WTC11 (cell line): Measurements from ENCODE around the gene SLC25A11. TPM values are rescaled to one million over a fixed set of nuclear protein-coding genes. Genes with fewer than 3 reads are reported as not detected.

ENCODE experiments used
- ATAC-seq: fragments of 200-7000 bp; cut with Tn5 transposase; 2 replicates; pipeline ENCODE4 v1.10.0; 2021; ENCODE audit warnings: mild to moderate bottlenecking, moderate library complexity
- CTCF ChIA-PET: fragments of 300-600 bp; sonication (Branson Sonifier 250); formaldehyde crosslinking; loops from one replicate; lab custom pipeline; 2021; ENCODE audit warnings: antibody characterized with exemption; lab: Charles Lee
- POLR2A ChIA-PET: fragments of 350-600 bp; sonication (Branson Sonifier 250); formaldehyde crosslinking; loops from one replicate; lab custom pipeline; 2021; ENCODE audit warnings: antibody characterized with exemption; lab: Charles Lee
- DNase-seq: peaks from one replicate; pipeline ENCODE4 v3.0.0; 2021; ENCODE audit warnings: low spot score
- H3K27ac Mint-ChIP-seq: 2 replicates; pipeline ENCODE4 v1.8.0; 2021; ENCODE audit warnings: mixed read lengths
- H3K27me3 Mint-ChIP-seq: 2 replicates; pipeline ENCODE4 v1.8.0; 2021; ENCODE audit warnings: low read depth, mild to moderate bottlenecking, moderate library complexity, mixed read lengths
- H3K36me3 Mint-ChIP-seq: 2 replicates; pipeline ENCODE4 v1.8.0; 2021; ENCODE audit warnings: mixed read lengths
- H3K4me1 Mint-ChIP-seq: 2 replicates; pipeline ENCODE4 v1.8.0; 2022; ENCODE audit warnings: mixed read lengths
- H3K4me3 Mint-ChIP-seq: 2 replicates; pipeline ENCODE4 v1.8.0; 2021; ENCODE audit warnings: mild to moderate bottlenecking, moderate library complexity, mixed read lengths
- H3K9me3 Mint-ChIP-seq: 2 replicates; pipeline ENCODE4 v1.8.0; 2021; ENCODE audit warnings: mixed read lengths
- ARID4B ChIP-seq: sonication (generic); formaldehyde crosslinking; IDR thresholded peaks from 2 replicates; pipeline ENCODE4 v1.8.0; 2023; ENCODE audit warnings: missing genetic modification reagents, mild to moderate bottlenecking, borderline replicate concordance
- ATF1 ChIP-seq: sonication (generic); formaldehyde crosslinking; IDR thresholded peaks from 2 replicates; pipeline ENCODE4 v1.8.1; 2023; ENCODE audit warnings: mild to moderate bottlenecking, moderate library complexity, missing genetic modification reagents
- EMX1 ChIP-seq: fragments of 250-450 bp; sonication (Bioruptor Pico); IDR thresholded peaks from 2 replicates; pipeline ENCODE4 v1.8.0; 2021; ENCODE audit warnings: mild to moderate bottlenecking
- ESRRA ChIP-seq: sonication (generic); formaldehyde crosslinking; IDR thresholded peaks from 2 replicates; pipeline ENCODE4 v1.8.1; 2022; ENCODE audit warnings: mild to moderate bottlenecking, missing genetic modification reagents, borderline replicate concordance
- FOXJ3 ChIP-seq: sonication (generic); formaldehyde crosslinking; IDR thresholded peaks from 2 replicates; pipeline ENCODE4 v1.9.0; 2021; ENCODE audit warnings: missing genetic modification reagents, mild to moderate bottlenecking, borderline replicate concordance
- GABPB1 ChIP-seq: sonication (generic); formaldehyde crosslinking; IDR thresholded peaks from 2 replicates; pipeline ENCODE4 v1.8.1; 2023; ENCODE audit warnings: mild to moderate bottlenecking, missing genetic modification reagents
- HMGA2 ChIP-seq: fragments of 250-450 bp; sonication (Bioruptor Pico); IDR thresholded peaks from 2 replicates; pipeline ENCODE4 v1.4.0; 2021; ENCODE audit warnings: mild to moderate bottlenecking, moderate library complexity
- HMGXB4 ChIP-seq: sonication (generic); formaldehyde crosslinking; IDR thresholded peaks from 2 replicates; pipeline ENCODE4 v1.8.1; 2023; ENCODE audit warnings: mild to moderate bottlenecking, moderate library complexity, missing genetic modification reagents
- MXD4 ChIP-seq: fragments of 250-450 bp; sonication (Bioruptor Pico); IDR thresholded peaks from 2 replicates; pipeline ENCODE4 v1.8.0; 2021; ENCODE audit warnings: mild to moderate bottlenecking, moderate library complexity, borderline replicate concordance
- NFATC4 ChIP-seq: fragments of 250-450 bp; sonication (Bioruptor Pico); IDR thresholded peaks from 2 replicates; pipeline ENCODE4 v1.9.0; 2021; ENCODE audit warnings: mild to moderate bottlenecking
- NR2C2 ChIP-seq: sonication (generic); formaldehyde crosslinking; IDR thresholded peaks from 2 replicates; pipeline ENCODE4 v1.8.0; 2022; ENCODE audit warnings: mild to moderate bottlenecking, missing genetic modification reagents
- NR3C1 ChIP-seq: sonication (generic); formaldehyde crosslinking; conservative IDR thresholded peaks from 2 replicates; pipeline ENCODE4 v1.8.1; 2023; ENCODE audit warnings: low read depth, mild to moderate bottlenecking, missing genetic modification reagents
- TEAD1 ChIP-seq: sonication (generic); formaldehyde crosslinking; IDR thresholded peaks from 2 replicates; pipeline ENCODE4 v1.8.0; 2022; ENCODE audit warnings: mild to moderate bottlenecking, missing genetic modification reagents
- TEAD4 ChIP-seq: sonication (generic); formaldehyde crosslinking; IDR thresholded peaks from 2 replicates; pipeline ENCODE4 v1.8.0; 2022; ENCODE audit warnings: mild to moderate bottlenecking, missing genetic modification reagents
- USF2 ChIP-seq: sonication (generic); formaldehyde crosslinking; IDR thresholded peaks from 2 replicates; pipeline ENCODE4 v1.8.1; 2023; ENCODE audit warnings: mild to moderate bottlenecking, missing genetic modification reagents, moderate library complexity
- ZBTB43 ChIP-seq: sonication (generic); formaldehyde crosslinking; IDR thresholded peaks from 2 replicates; pipeline ENCODE4 v1.8.1; 2023; ENCODE audit warnings: mild to moderate bottlenecking, missing genetic modification reagents
- ZMAT4 ChIP-seq: fragments of 250-450 bp; sonication (Bioruptor Pico); IDR thresholded peaks from 2 replicates; pipeline ENCODE4 v1.9.0; 2021; ENCODE audit warnings: mild to moderate bottlenecking
- ZNF232 ChIP-seq: sonication (generic); formaldehyde crosslinking; IDR thresholded peaks from 2 replicates; pipeline ENCODE4 v1.8.0; 2022; ENCODE audit warnings: mild to moderate bottlenecking, missing genetic modification reagents
- ZNF317 ChIP-seq: sonication (generic); formaldehyde crosslinking; IDR thresholded peaks from 2 replicates; pipeline ENCODE4 v1.8.1; 2023; ENCODE audit warnings: low read depth, mild to moderate bottlenecking, moderate library complexity, missing genetic modification reagents, borderline replicate concordance
- ZNF396 ChIP-seq: fragments of 250-450 bp; sonication (Bioruptor Pico); IDR thresholded peaks from 2 replicates; pipeline ENCODE4 v1.8.0; 2021; ENCODE audit warnings: mild to moderate bottlenecking, moderate library complexity, borderline replicate concordance
- ZNF416 ChIP-seq: fragments of 250-450 bp; sonication (Bioruptor Pico); IDR thresholded peaks from 2 replicates; pipeline ENCODE4 v1.9.0; 2021; ENCODE audit warnings: mild to moderate bottlenecking, inconsistent platforms
- ZNF423 ChIP-seq: fragments of 250-450 bp; sonication (Bioruptor Pico); IDR thresholded peaks from 2 replicates; pipeline ENCODE4 v2.1.2; 2022; ENCODE audit warnings: mild to moderate bottlenecking, moderate library complexity
- total RNA-seq: library from RNA; stranded (reverse); gene quantifications from 3 replicates; pipeline ENCODE4 v1.2.3, GENCODE V29; 2021

The SLC25A11 gene
- total RNA-seq, 1 experiment from 2014 or later: 73.7 TPM

- Mint-ChIP-seq H3K27me3 (peaks cover 5% of the 10 kb centered on the region), H3K4me3 (no peak overlapping the region), H3K9me3 (no peaks in the 10 kb centered on the region), H3K36me3 (peaks cover 17% of the 10 kb centered on the region), H3K27ac (no peak overlapping the region), H3K4me1 (peaks cover 8% of the 10 kb centered on the region; the same call in 1 of the 2 replicates)
- ChIA-PET CTCF (interaction anchor here (0.7 kb wide), 1 partner anchor 185 kb away, joined by 3 read pairs; the partner anchor contains the start of gene ARRB2), POLR2A (no interaction called here)
- ATAC-seq (no peak), DNase-seq (no peak)
- TF ChIP-seq MXD4 (CRISPR knock-in tag) (no peak), NR3C1 (no peak), HMGXB4 (CRISPR knock-in tag) (no peak), ZMAT4 (no peak), EMX1 (no peak), ZBTB43 (CRISPR knock-in tag) (no peak), TEAD1 (CRISPR knock-in tag) (no peak), NFATC4 (CRISPR knock-in tag) (no peak), ARID4B (no peak)
These were observed 44.7 kb downstream of the SLC25A11 start for GRCh38 chr17:4895121-4895520.

- ChIA-PET POLR2A (no interaction called here), CTCF (no interaction called here)
- no peak for ATAC-seq
These were observed 45.9 kb downstream of the SLC25A11 start for GRCh38 chr17:4893721-4894560.

GRCh38 chr17:4893272-4893671 is 46.6 kb downstream of the SLC25A11 start:
- ChIA-PET POLR2A (no interaction called here), CTCF (no interaction called here)
- H3K27me3 Mint-ChIP-seq: no peaks in the 10 kb centered on the region
- DNase-seq: no peak
- peaks cover 21% of the 10 kb centered on the region for H3K36me3 Mint-ChIP-seq
- H3K4me1 Mint-ChIP-seq: peaks cover 5% of the 10 kb centered on the region; the same call in 1 of the 2 replicates
- H3K4me3 Mint-ChIP-seq: no peak overlapping the region
- TF ChIP-seq ZNF416 (CRISPR knock-in tag) (no peak), USF2 (CRISPR knock-in tag) (no peak), ZNF232 (no peak), ZNF317 (CRISPR knock-in tag) (no peak), ESRRA (no peak), HMGA2 (CRISPR knock-in tag) (no peak), ZNF423 (CRISPR knock-in tag) (no peak), NR2C2 (CRISPR knock-in tag) (no peak), GABPB1 (no peak), ZNF396 (CRISPR knock-in tag) (no peak), TEAD4 (no peak), FOXJ3 (CRISPR knock-in tag) (no peak)
- TF ChIP-seq, all 79 proteins: peak for 0
- no peak for ATAC-seq
- H3K9me3 Mint-ChIP-seq: no peaks in the 10 kb centered on the region
- no peak overlapping the region for H3K27ac Mint-ChIP-seq

More at GRCh38 chr17:4893721-4894560, 45.9 kb downstream of the SLC25A11 start:
- peaks cover 10% of the 10 kb centered on the region; the same call in 1 of the 2 replicates for H3K4me1 Mint-ChIP-seq
- no peak for TF ChIP-seq ZNF423 (CRISPR knock-in tag)
- TF ChIP-seq HMGA2 (CRISPR knock-in tag): no peak
- TF ChIP-seq ATF1 (CRISPR knock-in tag): no peak
- H3K27ac Mint-ChIP-seq: no peak overlapping the region
- no peak overlapping the region for H3K4me3 Mint-ChIP-seq
- H3K36me3 Mint-ChIP-seq: peaks cover 20% of the 10 kb centered on the region
- no peak for DNase-seq
- no peaks in the 10 kb centered on the region for H3K27me3 Mint-ChIP-seq
- no peaks in the 10 kb centered on the region for H3K9me3 Mint-ChIP-seq
